HG02943 (cell line): Measurements from ENCODE around the gene POLD3.
"Not testable (repeated sequence)": the region's sequence is repeated elsewhere in the genome, so short reads cannot be mapped to it uniquely, and the experiment has no call there.

ENCODE experiments used
- ATAC-seq: cut with Tn5 transposase; IDR thresholded peaks from one replicate; pipeline ENCODE4 v1.9.1; 2021; ENCODE audit warnings: mild to moderate bottlenecking, low read depth, moderate library complexity; ENCODE audit not compliant: unreplicated experiment

POLD3 gene

GRCh38 chr11:74581954-74582547 is 10.3 kb upstream of the POLD3 start:
- ATAC-seq: no peak

GRCh38 chr11:74583024-74583624 is 9.3 kb upstream of the POLD3 start:
- no peak for ATAC-seq

GRCh38 chr11:74590492-74590891 is 1.9 kb upstream of the POLD3 start:
- ATAC-seq: not testable (repeated sequence)

GRCh38 chr11:74592063-74592440 is 330 bp upstream of the POLD3 start:
- ATAC-seq: no peak

- ATAC-seq: no peak
These were observed 1.1 kb downstream of the POLD3 start for GRCh38 chr11:74593463-74593862.

- no peak for ATAC-seq
These were observed 10.5 kb downstream of the POLD3 start for GRCh38 chr11:74602637-74603556.

GRCh38 chr11:74603845-74604244 is 11.5 kb downstream of the POLD3 start:
- no peak for ATAC-seq

GRCh38 chr11:74604311-74604710 is 11.9 kb downstream of the POLD3 start:
- ATAC-seq: no peak

- ATAC-seq: no peak
These were observed 13.0 kb downstream of the POLD3 start for GRCh38 chr11:74605403-74605802.

GRCh38 chr11:74608431-74608830 is 16.0 kb downstream of the POLD3 start:
- no peak for ATAC-seq

GRCh38 chr11:74611369-74611861 is 19.0 kb downstream of the POLD3 start:
- ATAC-seq: no peak

GRCh38 chr11:74612877-74613276 is 20.5 kb downstream of the POLD3 start:
- ATAC-seq: no peak

- ATAC-seq: no peak
These were observed 22.9 kb downstream of the POLD3 start for GRCh38 chr11:74615311-74615710.

GRCh38 chr11:74615988-74616387 is 23.6 kb downstream of the POLD3 start:
- ATAC-seq: no peak

GRCh38 chr11:74620531-74620930 is 28.1 kb downstream of the POLD3 start:
- no peak for ATAC-seq

GRCh38 chr11:74626130-74626529 is 33.7 kb downstream of the POLD3 start:
- no peak for ATAC-seq

- no peak for ATAC-seq
These were observed 34.2 kb downstream of the POLD3 start for GRCh38 chr11:74626604-74627003.

GRCh38 chr11:74627381-74627780 is 35.0 kb downstream of the POLD3 start:
- ATAC-seq: no peak

- no peak for ATAC-seq
These were observed 37.7 kb downstream of the POLD3 start for GRCh38 chr11:74630043-74630442.

GRCh38 chr11:74633406-74634393 is 41.3 kb downstream of the POLD3 start:
- no peak for ATAC-seq
